GM18511 (cell line): ENCODE measurements around the gene PRKCE.
"Not testable (repeated sequence)": the region's sequence is repeated elsewhere in the genome, so short reads cannot be mapped to it uniquely, and the experiment has no call there.

Experiments
- ATAC-seq: cut with Tn5 transposase; IDR thresholded peaks from one replicate; pipeline ENCODE4 v1.9.1; 2021; ENCODE audit warnings: mild to moderate bottlenecking, moderate library complexity; ENCODE audit not compliant: unreplicated experiment

The PRKCE gene

GRCh38 chr2:46197672-46198071 lies 546.2 kb downstream of the PRKCE start:
- ATAC-seq, result no peak

- ATAC-seq, result no peak
Measured at GRCh38 chr2:46198164-46198883, 546.8 kb downstream of the PRKCE start.

GRCh38 chr2:46198966-46199365 lies 547.5 kb downstream of the PRKCE start:
- ATAC-seq, result no peak

DNA sequence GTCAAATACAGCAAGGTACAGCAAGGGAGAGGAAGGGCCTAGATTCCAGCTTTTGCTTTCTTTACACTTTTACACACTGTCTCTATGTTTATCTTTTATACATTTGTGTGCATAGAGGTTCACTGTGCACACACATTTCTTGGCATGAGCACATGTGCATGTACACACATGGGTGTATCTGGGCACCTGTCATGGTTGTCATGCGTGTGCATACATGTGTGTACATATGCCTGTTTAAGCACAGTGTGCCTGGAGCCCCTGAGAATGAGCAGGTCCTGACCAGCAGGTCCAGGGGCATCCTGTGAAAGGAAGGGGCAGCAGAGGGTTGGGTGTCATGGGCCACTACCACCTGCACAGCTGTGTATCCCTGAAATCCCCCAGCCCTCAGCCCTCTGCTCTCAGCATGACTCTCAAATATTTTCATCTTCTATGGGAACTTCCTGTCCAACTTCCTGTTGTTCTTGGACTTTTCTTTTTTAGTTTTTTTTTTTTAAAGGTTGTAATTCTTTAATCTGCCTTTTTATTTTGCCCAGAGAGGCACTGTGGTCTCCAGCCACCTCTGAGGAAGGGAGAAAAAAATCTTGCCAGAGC lies 548.7 kb downstream of the PRKCE start:
- no peak for ATAC-seq

DNA sequence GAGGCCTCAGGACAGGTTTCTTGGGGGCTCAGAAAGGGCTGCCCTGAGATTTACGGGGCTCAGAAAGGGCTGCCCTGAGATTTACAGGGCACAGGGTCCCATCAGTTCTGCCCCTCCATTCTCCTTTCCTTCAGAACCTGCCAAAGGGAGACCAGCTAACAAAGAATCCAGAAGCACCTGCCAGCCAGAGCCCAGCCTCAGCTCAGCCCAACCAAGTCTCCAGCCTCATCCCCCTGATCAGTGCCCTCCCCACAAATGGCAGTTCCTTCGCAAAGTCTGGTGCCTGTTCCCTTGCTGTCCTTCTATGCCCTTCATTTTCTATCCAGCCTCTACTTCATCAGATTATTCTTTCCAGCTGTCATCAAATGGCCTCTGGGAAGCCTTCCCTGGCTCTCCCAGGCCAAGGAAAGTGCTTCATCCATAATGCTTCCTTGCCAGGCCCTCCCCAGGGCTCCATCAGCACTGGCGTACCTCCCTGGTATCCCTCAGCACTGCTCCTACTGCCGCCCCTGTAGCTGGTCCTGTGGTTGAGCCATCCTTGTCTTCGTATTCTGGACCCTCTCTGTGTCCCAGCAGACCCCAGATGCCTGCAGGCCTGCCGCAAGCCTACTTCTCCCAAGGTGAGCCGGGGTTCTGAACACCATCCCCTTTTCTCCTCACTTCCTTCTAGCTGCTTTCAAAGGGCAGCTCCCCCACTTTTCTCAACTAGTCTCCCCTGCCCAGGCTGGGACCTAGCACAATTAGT lies 549.6 kb downstream of the PRKCE start:
- ATAC-seq, result no peak

GRCh38 chr2:46202453-46202852 lies 551.0 kb downstream of the PRKCE start:
- ATAC-seq, result no peak

DNA sequence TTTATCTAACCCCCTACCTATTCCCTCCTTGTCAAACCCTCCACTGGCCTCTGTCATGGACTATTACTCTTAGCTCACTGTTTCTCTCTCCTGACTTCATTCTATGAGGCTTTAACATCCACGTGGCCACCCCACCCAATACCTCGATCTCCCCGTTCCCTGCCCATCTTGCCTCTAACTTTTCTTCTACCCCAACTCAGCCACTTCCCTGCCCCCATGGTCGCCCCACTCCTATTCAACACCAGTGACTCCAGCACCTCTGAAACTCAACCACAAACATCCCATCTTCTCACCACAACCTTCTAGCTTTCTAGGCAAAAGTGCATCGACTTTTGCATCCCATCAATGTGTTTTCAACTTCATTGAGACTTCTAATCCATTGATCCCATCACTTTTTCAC lies 551.5 kb downstream of the PRKCE start:
- ATAC-seq, result no peak

DNA sequence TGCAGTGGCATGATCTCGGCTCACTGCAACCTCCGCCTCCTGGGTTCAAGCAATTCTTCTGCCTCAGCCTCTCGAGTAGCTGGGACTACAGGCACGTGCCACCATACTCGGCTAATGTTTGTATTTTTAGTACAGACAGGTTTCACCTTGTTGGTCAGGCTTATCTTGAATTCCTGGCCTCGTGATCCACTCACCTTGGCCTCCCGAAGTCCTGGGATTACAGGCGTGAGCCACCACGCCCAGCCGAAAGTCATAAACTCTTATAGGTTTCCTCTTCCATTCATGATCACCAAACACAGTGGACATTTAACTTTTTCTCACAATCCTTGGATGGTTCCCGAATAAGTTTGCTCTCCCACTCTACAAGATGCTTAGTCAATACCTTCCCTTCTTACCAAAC lies 552.2 kb downstream of the PRKCE start:
- not testable (repeated sequence) for ATAC-seq

- no peak for ATAC-seq
Measured at GRCh38 chr2:46207591-46207990, 556.1 kb downstream of the PRKCE start.

GRCh38 chr2:46208766-46209165 lies 557.3 kb downstream of the PRKCE start:
- ATAC-seq, result no peak

DNA sequence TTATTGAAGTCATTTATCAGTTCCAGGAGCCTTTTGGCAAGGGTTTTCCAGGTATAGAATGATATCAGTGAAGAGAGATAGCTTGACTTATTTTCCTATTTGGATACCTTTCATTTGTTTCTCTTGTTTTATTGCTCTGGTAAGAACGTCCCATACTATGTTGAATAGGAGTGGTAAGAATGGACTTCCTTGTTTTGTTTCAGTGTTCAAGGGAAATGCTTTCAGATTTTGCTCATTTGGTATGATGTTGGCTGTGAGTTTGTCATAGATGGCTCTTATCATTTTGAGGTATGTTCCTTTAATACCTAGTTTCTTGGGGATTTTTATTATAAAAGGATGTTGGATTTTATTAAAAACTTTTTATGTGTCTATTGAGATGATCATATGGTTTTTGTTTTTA lies 558.6 kb downstream of the PRKCE start:
- no peak for ATAC-seq

- no peak for ATAC-seq
Measured at GRCh38 chr2:46211461-46211860, 560.0 kb downstream of the PRKCE start.

GRCh38 chr2:46213906-46214305 lies 562.4 kb downstream of the PRKCE start:
- ATAC-seq, result no peak

DNA sequence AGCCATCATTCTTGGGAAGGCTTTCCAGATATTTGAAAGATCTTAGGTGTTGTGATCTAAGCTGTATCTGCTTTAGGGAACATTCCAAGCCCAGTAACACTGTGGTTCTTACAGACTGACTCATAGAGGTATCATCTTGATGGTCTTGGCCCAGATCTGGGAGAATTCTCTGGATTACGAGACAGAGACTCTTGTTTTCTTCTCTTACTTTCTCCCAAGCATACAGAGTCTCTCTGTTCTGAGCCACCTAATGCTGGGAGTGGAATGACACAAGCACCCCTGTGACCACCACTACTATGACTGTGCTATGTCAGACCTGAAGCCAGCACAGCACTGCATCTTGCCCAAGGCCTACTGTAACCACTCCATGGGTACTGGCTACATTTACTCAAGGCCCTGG lies 564.7 kb downstream of the PRKCE start:
- ATAC-seq, result no peak

DNA sequence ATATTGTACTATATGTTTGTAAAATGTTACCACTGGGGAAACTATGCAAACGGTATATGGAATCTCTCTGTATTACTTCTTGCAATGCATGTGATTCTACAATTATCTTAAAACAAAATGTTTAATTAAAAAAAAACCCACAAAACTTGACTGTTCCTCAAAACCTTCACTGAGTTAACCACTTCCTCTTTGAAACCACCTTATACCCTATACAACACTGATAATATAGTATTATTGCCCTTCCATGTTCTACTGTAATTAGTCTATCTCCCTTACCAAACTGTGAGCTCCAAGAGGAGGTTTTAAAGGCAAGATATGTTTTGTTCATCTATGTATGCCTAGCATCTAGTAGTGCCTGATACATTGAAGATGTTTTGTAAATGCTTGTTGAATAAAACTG lies 572.0 kb downstream of the PRKCE start:
- ATAC-seq, result not testable (repeated sequence)

DNA sequence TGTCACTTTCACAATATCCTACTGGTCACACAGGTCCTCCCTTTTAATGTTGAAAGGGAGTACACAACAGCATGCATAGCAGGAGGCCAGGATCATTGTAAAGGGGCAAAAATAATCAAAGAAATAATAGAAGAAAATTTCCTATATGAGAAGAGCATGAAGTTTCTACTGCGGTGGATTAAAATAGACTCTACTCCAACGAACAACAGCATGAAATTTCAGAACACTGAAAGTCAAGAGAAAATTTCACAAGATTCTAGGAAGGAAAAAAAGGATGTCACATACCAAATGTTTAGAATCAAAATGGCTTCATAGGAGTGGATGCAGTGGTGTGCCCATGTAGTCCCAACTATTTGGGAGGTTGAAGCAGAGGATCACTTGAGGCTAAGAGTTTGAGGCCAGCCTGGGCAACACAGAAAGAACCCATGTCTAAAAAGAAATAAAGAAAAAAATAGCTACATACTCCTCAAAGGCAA lies 573.7 kb downstream of the PRKCE start:
- ATAC-seq, result no peak

DNA sequence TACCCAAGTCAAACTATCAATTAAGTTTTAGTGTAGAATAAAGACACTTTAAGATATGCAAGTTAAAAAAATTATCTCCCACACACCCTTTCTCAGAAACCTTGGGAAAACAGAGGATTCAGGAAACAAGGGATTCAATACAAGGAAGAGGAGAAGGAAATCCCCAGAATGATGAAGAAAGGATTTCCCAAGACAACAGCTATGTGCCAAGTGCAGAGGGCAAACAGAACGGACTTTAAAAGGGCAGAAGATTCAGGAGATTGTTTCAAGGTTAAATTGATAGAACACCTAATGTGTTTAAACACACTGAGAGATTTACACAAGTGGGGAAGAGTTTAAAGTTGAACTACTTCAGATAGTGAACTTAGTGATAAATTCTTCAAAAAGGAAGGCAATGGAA lies 574.3 kb downstream of the PRKCE start:
- no peak for ATAC-seq

- no peak for ATAC-seq
Measured at GRCh38 chr2:46226620-46227019, 575.1 kb downstream of the PRKCE start.

DNA sequence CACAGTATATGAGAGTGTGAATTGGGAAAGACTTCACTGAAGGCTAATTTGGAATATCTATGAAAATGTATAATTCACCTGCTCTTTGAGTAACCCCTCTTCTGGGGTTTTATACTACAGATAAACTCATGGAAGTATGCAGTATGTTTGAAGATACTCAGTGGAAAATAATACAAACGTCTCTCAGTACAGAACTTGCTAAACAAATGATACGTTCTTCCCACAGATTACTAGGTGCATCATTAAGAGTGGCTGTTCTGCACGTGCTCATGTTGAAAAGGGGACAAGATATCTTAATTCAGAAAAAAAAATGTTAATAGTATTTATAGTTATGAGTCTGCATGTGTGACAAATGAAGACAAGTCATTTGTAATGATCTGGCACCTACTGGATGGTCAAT lies 575.5 kb downstream of the PRKCE start:
- no peak for ATAC-seq

GRCh38 chr2:46227674-46228289 lies 576.3 kb downstream of the PRKCE start:
- ATAC-seq, result no peak
